Measurements from ENCODE around the gene PRX. TPM values are rescaled to one million over a fixed set of nuclear protein-coding genes. Genes with fewer than 3 reads are reported as not detected.

The PRX gene
- total RNA-seq, 2 donors from 2014 or later: 3.3 to 6.4 TPM

DNA sequence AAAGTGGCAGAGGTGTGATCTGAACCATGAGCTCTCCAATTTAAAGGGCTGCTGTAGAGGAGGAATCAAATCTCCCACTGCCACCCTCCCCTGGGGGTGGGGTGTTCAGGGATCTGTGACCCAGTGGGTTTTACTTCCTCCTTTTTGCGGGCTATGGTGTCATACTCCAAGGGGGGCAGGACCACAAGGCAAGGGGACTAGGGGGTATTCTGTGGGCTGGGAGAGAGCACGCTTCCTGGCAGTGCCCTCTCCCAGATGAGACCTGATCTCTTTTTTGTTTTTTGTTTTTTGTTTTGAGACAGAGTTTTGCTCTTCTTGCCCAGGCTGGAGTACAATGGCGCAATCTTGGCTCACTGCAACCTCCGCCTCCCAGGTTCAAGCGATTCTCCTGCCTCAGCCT, 54.4 kb downstream of the PRX start:
- no peak overlapping the region for H3K9ac ChIP-seq (ENCODE audit: extremely low read depth, low read length, poor library complexity, severe bottlenecking)
- WGBS, 2 experiments (ENCODE audit: insufficient coverage in 1 of 2, insufficient read length in 1 of 2): 100% methylated on average over 1 to 2 of the region's 5 CpGs
- Mint-ChIP-seq H3K4me1 (no peaks in the 10 kb centered on the region), H3K27ac (no peak overlapping the region), H3K4me3 (no peak overlapping the region), H3K27me3 (ENCODE audit: insufficient read depth) (no peaks in the 10 kb centered on the region), H3K36me3 (ENCODE audit: low read depth) (peaks cover 5% of the 10 kb centered on the region), H3K9me3 (no peaks in the 10 kb centered on the region)
- TF ChIP-seq CTCF (conservative IDR thresholded peaks at IDR 0.05): no peak
- H3K9me3 ChIP-seq (ENCODE audit: control insufficient read depth, low read length): no peaks in the 10 kb centered on the region
- no peaks in the 10 kb centered on the region for H3K4me1 ChIP-seq (ENCODE audit: control insufficient read depth, insufficient read depth, low read length)
- H3K4me3 ChIP-seq (ENCODE audit: low read length): no peak overlapping the region
- DNase-seq: no peak
- no peaks in the 10 kb centered on the region for H3K36me3 ChIP-seq (ENCODE audit: control insufficient read depth, insufficient read depth, low read length)
- H3K27me3 ChIP-seq (ENCODE audit: control insufficient read depth, insufficient read depth, low read length, poor library complexity, severe bottlenecking): no peaks in the 10 kb centered on the region
- H3K27ac ChIP-seq (ENCODE audit: low read depth, low read length): no peak overlapping the region

- Mint-ChIP-seq H3K9me3 (no peaks in the 10 kb centered on the region), H3K4me1 (no peaks in the 10 kb centered on the region), H3K27ac (no peak overlapping the region), H3K4me3 (no peak overlapping the region), H3K27me3 (ENCODE audit: insufficient read depth) (no peaks in the 10 kb centered on the region), H3K36me3 (ENCODE audit: low read depth) (peaks cover 5% of the 10 kb centered on the region)
- no peaks in the 10 kb centered on the region for H3K4me1 ChIP-seq (ENCODE audit: control insufficient read depth, insufficient read depth, low read length)
- no peaks in the 10 kb centered on the region for H3K36me3 ChIP-seq (ENCODE audit: control insufficient read depth, insufficient read depth, low read length)
- no peaks in the 10 kb centered on the region for H3K27me3 ChIP-seq (ENCODE audit: control insufficient read depth, insufficient read depth, low read length, poor library complexity, severe bottlenecking)
- no peak overlapping the region for H3K27ac ChIP-seq (ENCODE audit: low read depth, low read length)
- H3K9me3 ChIP-seq (ENCODE audit: control insufficient read depth, low read length): no peaks in the 10 kb centered on the region
- TF ChIP-seq CTCF (conservative IDR thresholded peaks at IDR 0.05): no peak
- WGBS, 2 experiments (ENCODE audit: insufficient coverage in 1 of 2, insufficient read length in 1 of 2): 88 to 89% methylated on average over 1 to 3 of the region's 3 CpGs
- DNase-seq: no peak
- H3K9ac ChIP-seq (ENCODE audit: extremely low read depth, low read length, poor library complexity, severe bottlenecking): no peak overlapping the region
- H3K4me3 ChIP-seq (ENCODE audit: low read length): no peak overlapping the region
Measured at GRCh38 chr19:40357640-40358039, 55.5 kb downstream of the PRX start.

DNA sequence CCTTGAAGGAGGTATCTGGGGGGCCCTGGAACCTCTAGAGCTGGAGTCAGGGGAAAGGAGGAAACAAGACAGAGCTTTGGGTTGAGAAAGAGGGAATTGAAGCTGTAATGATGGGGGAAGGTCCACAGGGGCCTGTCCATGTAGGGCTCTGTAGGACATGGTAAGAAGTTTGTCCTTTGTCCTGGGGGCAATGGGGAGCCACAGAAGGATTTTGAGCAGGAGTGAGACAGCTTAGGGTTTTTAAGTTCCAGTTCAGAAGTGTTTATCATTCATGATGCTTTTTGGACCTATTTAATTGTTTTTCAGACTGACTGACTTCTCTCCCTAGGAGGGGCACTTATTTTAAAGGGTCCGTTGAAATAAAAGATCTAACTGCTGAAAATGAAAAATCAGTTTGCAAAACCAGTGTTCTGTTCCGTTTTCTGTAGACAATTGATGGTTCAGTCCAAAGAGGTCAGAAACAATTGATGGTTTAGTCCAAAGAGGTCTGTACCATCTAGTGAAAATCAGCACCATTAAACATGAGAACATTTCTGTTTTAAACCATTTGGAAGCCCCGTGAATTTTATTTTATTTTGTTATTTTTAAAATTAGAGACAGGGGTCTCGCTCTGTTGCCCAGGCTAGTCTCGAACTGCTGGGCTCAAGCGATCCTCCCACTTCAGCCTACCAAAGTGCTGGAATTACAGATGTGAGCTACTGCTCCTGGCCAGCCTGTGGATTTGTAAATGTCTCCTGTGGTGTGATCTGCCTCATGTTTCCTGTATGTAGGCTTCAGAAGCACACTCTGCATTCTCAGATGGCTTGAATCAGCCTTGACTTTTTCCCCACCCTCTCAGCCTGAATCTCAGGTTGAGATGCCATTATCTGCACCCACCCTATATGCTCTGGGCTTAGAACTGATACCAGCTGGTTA, 56.2 kb downstream of the PRX start:
- H3K27ac ChIP-seq (ENCODE audit: low read depth, low read length): no peak overlapping the region
- H3K36me3 Mint-ChIP-seq (ENCODE audit: low read depth): no peaks in the 10 kb centered on the region
- H3K4me3 ChIP-seq (ENCODE audit: low read length): no peak overlapping the region
- H3K9ac ChIP-seq (ENCODE audit: extremely low read depth, low read length, poor library complexity, severe bottlenecking): no peak overlapping the region
- no peaks in the 10 kb centered on the region for H3K9me3 Mint-ChIP-seq
- H3K4me1 ChIP-seq (ENCODE audit: control insufficient read depth, insufficient read depth, low read length): no peaks in the 10 kb centered on the region
- H3K36me3 ChIP-seq (ENCODE audit: control insufficient read depth, insufficient read depth, low read length): no peaks in the 10 kb centered on the region
- H3K27me3 ChIP-seq (ENCODE audit: control insufficient read depth, insufficient read depth, low read length, poor library complexity, severe bottlenecking): no peaks in the 10 kb centered on the region
- H3K27ac Mint-ChIP-seq: no peak overlapping the region
- no peak for TF ChIP-seq CTCF (conservative IDR thresholded peaks at IDR 0.05)
- H3K9me3 ChIP-seq (ENCODE audit: control insufficient read depth, low read length): no peaks in the 10 kb centered on the region
- H3K4me1 Mint-ChIP-seq: no peaks in the 10 kb centered on the region
- no peak overlapping the region for H3K4me3 Mint-ChIP-seq
- WGBS, 2 experiments (ENCODE audit: insufficient coverage in 1 of 2, insufficient read length in 1 of 2): 88 to 95% methylated on average over 2 to 6 of the region's 6 CpGs
- no peak for DNase-seq
- no peaks in the 10 kb centered on the region for H3K27me3 Mint-ChIP-seq (ENCODE audit: insufficient read depth)
